ENCODE measurements around the gene PIGM. TPM values are rescaled to one million over a fixed set of nuclear protein-coding genes. Genes with fewer than 3 reads are reported as not detected.

The PIGM gene
- total RNA-seq, 1 donor from 2014 or later = 7.7 TPM

DNA sequence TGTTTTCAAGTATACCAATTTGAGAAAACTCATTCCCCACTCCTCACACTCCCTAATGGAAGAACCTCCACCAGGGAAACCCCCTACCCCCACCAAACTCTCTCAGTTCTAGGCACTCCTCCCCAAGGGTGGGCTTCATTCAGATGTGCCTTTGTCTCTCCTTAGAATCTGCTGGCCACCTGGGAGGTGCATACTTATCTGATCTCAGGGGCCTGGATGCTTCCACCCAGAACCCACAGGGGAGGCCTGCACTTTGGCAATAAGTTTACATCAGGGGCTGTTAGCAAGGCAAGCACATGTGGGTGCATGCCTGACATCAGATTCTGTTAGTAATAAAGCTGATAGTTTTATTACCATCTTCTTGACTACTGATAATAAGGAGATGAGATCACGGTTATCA lies 45.3 kb downstream of the PIGM start:
- peak; percentile 76 for DNase-seq (ENCODE audit: extremely low spot score, unreplicated experiment)
- H3K27ac Mint-ChIP-seq (ENCODE audit: unreplicated experiment) = no peak overlapping the region
- H3K36me3 Mint-ChIP-seq (ENCODE audit: unreplicated experiment) = no peaks in the 10 kb centered on the region
- H3K9me3 Mint-ChIP-seq (ENCODE audit: unreplicated experiment) = no peaks in the 10 kb centered on the region
- no peaks in the 10 kb centered on the region for H3K4me1 Mint-ChIP-seq (ENCODE audit: unreplicated experiment)
- no peak overlapping the region for H3K4me3 Mint-ChIP-seq (ENCODE audit: unreplicated experiment)
- no peak for TF ChIP-seq CTCF (IDR thresholded peaks at IDR 0.05)
- H3K27me3 Mint-ChIP-seq (ENCODE audit: unreplicated experiment) = peaks cover 70% of the 10 kb centered on the region

DNA sequence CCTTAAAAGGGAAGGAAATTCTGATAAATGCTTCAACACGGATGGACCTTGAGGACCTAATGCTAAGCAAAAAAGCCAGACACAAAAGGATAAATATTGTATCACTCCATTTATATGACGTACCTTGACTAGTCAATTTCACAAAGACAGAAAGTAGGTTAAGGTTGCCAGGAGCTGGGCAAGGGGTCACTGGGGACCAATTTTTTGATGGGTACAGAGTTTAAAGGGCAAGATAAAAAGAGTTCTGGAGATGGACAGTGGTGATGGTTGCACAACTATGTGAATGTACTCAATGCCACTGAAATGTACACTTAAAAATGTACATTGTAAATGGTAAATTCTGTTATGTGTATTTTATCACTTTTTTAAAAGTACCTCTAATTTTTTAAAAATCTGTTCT lies 45.7 kb downstream of the PIGM start:
- no peak for DNase-seq (ENCODE audit: extremely low spot score, unreplicated experiment)
- Mint-ChIP-seq H3K36me3 (ENCODE audit: unreplicated experiment) (no peaks in the 10 kb centered on the region), H3K4me1 (ENCODE audit: unreplicated experiment) (no peaks in the 10 kb centered on the region), H3K27ac (ENCODE audit: unreplicated experiment) (no peak overlapping the region), H3K4me3 (ENCODE audit: unreplicated experiment) (no peak overlapping the region), H3K9me3 (ENCODE audit: unreplicated experiment) (no peaks in the 10 kb centered on the region), H3K27me3 (ENCODE audit: unreplicated experiment) (peaks cover 65% of the 10 kb centered on the region)
- no peak for TF ChIP-seq CTCF (IDR thresholded peaks at IDR 0.05)

DNA sequence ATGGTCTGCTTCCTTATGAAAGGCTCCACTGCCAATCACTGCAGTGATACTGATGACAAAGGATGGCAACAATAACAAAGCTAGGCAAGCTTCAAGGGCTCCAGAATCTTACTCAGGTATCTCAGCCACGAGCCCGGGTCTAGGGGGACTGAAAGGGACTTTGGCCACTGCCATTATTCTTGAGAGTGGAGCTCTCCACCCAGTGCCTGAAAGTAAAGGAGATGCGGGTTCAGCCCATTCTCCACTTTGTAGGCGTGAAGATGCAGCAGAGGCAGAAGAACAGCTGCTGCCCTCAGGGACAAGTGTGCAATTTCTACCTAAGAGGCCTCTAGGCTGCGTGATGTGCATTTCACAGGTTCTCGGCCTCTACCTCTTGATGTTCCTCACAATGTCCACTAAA lies 46.3 kb downstream of the PIGM start:
- Mint-ChIP-seq H3K36me3 (ENCODE audit: unreplicated experiment) (no peaks in the 10 kb centered on the region), H3K4me1 (ENCODE audit: unreplicated experiment) (no peaks in the 10 kb centered on the region), H3K27me3 (ENCODE audit: unreplicated experiment) (peaks cover 64% of the 10 kb centered on the region), H3K4me3 (ENCODE audit: unreplicated experiment) (no peak overlapping the region), H3K9me3 (ENCODE audit: unreplicated experiment) (no peaks in the 10 kb centered on the region), H3K27ac (ENCODE audit: unreplicated experiment) (no peak overlapping the region)
- peak; percentile 63 for DNase-seq (ENCODE audit: extremely low spot score, unreplicated experiment)
- no peak for TF ChIP-seq CTCF (IDR thresholded peaks at IDR 0.05)

DNA sequence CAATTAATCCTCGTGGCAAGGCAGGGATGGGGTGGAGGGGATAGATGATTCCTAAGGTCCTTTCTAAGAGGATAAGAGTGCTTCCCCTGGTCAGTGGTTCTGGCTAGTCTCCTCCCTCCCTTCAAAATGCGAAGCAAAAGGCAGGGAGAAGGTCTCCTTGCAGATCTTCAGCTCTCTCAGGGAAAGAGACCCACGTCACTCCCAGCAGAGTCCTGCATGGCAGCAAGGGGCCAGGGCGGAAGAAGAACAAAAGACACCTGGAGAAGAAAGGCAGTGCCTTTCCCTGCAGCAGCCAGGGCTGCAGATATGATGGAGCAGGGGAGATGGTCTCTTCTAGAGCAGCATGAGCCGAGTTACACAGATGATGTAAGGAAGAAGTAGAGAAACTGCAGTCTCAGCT lies 48.1 kb downstream of the PIGM start:
- no peak overlapping the region for H3K4me3 Mint-ChIP-seq (ENCODE audit: unreplicated experiment)
- peaks cover 63% of the 10 kb centered on the region for H3K27me3 Mint-ChIP-seq (ENCODE audit: unreplicated experiment)
- H3K4me1 Mint-ChIP-seq (ENCODE audit: unreplicated experiment) = no peaks in the 10 kb centered on the region
- H3K9me3 Mint-ChIP-seq (ENCODE audit: unreplicated experiment) = no peaks in the 10 kb centered on the region
- TF ChIP-seq CTCF (IDR thresholded peaks at IDR 0.05) = no peak
- peak; percentile 53 for DNase-seq (ENCODE audit: extremely low spot score, unreplicated experiment)
- H3K27ac Mint-ChIP-seq (ENCODE audit: unreplicated experiment) = no peak overlapping the region
- no peaks in the 10 kb centered on the region for H3K36me3 Mint-ChIP-seq (ENCODE audit: unreplicated experiment)

DNA sequence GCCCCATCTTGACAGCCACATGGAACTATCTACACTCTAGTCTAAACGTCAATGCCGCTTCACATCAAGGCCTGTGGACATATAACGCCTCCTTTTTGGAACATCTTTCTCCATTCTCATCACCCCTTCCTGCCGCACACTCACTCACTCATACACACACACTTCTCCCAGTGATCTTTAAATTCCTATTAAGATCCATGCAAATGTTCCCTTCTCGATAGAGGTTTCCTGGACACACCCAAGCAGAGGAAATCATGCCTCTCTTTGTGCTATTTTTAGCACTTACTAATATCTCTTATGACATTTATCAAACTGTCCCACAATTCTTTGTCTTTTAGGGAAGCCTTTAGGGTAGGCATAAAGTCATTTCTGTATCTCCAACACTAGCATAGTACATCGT lies 49.5 kb downstream of the PIGM start:
- Mint-ChIP-seq H3K4me3 (ENCODE audit: unreplicated experiment) (no peak overlapping the region), H3K9me3 (ENCODE audit: unreplicated experiment) (no peaks in the 10 kb centered on the region), H3K36me3 (ENCODE audit: unreplicated experiment) (no peaks in the 10 kb centered on the region), H3K4me1 (ENCODE audit: unreplicated experiment) (no peaks in the 10 kb centered on the region), H3K27ac (ENCODE audit: unreplicated experiment) (no peak overlapping the region), H3K27me3 (ENCODE audit: unreplicated experiment) (peaks cover 66% of the 10 kb centered on the region)
- DNase-seq (ENCODE audit: extremely low spot score, unreplicated experiment) = no peak
- no peak for TF ChIP-seq CTCF (IDR thresholded peaks at IDR 0.05)
